Measurements from ENCODE around the gene TXNL4B.
"Not testable (repeated sequence)": the region's sequence is repeated elsewhere in the genome, so short reads cannot be mapped to it uniquely, and the experiment has no call there.

TXNL4B gene

GRCh38 chr16:72111657-72112451 is 18.4 kb upstream of the TXNL4B start:
- no peak for DNase-seq (ENCODE audit: low spot score)

- DNase-seq (ENCODE audit: low spot score), result no peak
These were observed 17.5 kb upstream of the TXNL4B start for GRCh38 chr16:72110662-72111615.

- DNase-seq (ENCODE audit: low spot score), result no peak
These were observed 16.6 kb upstream of the TXNL4B start for GRCh38 chr16:72109966-72110530.

- no peak for DNase-seq (ENCODE audit: low spot score)
These were observed 15.9 kb upstream of the TXNL4B start for GRCh38 chr16:72109300-72109699.

- DNase-seq (ENCODE audit: low spot score), result no peak
These were observed 15.1 kb upstream of the TXNL4B start for GRCh38 chr16:72108353-72109102.

- no peak for DNase-seq (ENCODE audit: low spot score)
These were observed 14.0 kb upstream of the TXNL4B start for GRCh38 chr16:72107371-72107770.

- no peak for DNase-seq (ENCODE audit: low spot score)
These were observed 12.6 kb upstream of the TXNL4B start for GRCh38 chr16:72105978-72106377.

GRCh38 chr16:72104905-72105304 is 11.5 kb upstream of the TXNL4B start:
- no peak for DNase-seq (ENCODE audit: low spot score)

GRCh38 chr16:72101195-72101594 is 7.8 kb upstream of the TXNL4B start:
- no peak for DNase-seq (ENCODE audit: low spot score)

- DNase-seq (ENCODE audit: low spot score), result peak; percentile 58
These were observed 6.0 kb upstream of the TXNL4B start for GRCh38 chr16:72099377-72099818.

GRCh38 chr16:72098936-72099335 is 5.5 kb upstream of the TXNL4B start:
- no peak for DNase-seq (ENCODE audit: low spot score)

- no peak for DNase-seq (ENCODE audit: low spot score)
These were observed 818 bp upstream of the TXNL4B start for GRCh38 chr16:72094266-72094610.

- DNase-seq (ENCODE audit: low spot score), result no peak
These were observed 480 bp downstream of the TXNL4B start for GRCh38 chr16:72092832-72093447.

GRCh38 chr16:72091217-72091616 is 2.2 kb downstream of the TXNL4B start:
- no peak for DNase-seq (ENCODE audit: low spot score)

GRCh38 chr16:72085002-72085401 is 8.4 kb downstream of the TXNL4B start:
- no peak for DNase-seq (ENCODE audit: low spot score)

- DNase-seq (ENCODE audit: low spot score), result no peak
These were observed 9.0 kb downstream of the TXNL4B start for GRCh38 chr16:72084445-72084844.

GRCh38 chr16:72083778-72084404 is 9.5 kb downstream of the TXNL4B start:
- DNase-seq (ENCODE audit: low spot score), result no peak

GRCh38 chr16:72076991-72077706 is 16.3 kb downstream of the TXNL4B start:
- DNase-seq (ENCODE audit: low spot score), result not testable (repeated sequence)

GRCh38 chr16:72075067-72075466 is 18.4 kb downstream of the TXNL4B start:
- DNase-seq (ENCODE audit: low spot score), result not testable (repeated sequence)

- DNase-seq (ENCODE audit: low spot score), result peak; percentile 75
These were observed 19.7 kb downstream of the TXNL4B start for GRCh38 chr16:72073560-72074230.

Measured in pons (tissue), 1 donor.